ENCODE measurements around the gene ARGLU1. TPM values are rescaled to one million over a fixed set of nuclear protein-coding genes. Genes with fewer than 3 reads are reported as not detected.
A peak's percentile ranks its signal among the peaks of the same experiment; 100 is the strongest.

Gene ARGLU1, protein sequence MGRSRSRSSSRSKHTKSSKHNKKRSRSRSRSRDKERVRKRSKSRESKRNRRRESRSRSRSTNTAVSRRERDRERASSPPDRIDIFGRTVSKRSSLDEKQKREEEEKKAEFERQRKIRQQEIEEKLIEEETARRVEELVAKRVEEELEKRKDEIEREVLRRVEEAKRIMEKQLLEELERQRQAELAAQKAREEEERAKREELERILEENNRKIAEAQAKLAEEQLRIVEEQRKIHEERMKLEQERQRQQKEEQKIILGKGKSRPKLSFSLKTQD
- polyA plus RNA-seq (2013, experiment 1 of 2), result 248 TPM
- polyA plus RNA-seq (2013, experiment 2 of 2), result 251 TPM

DNA sequence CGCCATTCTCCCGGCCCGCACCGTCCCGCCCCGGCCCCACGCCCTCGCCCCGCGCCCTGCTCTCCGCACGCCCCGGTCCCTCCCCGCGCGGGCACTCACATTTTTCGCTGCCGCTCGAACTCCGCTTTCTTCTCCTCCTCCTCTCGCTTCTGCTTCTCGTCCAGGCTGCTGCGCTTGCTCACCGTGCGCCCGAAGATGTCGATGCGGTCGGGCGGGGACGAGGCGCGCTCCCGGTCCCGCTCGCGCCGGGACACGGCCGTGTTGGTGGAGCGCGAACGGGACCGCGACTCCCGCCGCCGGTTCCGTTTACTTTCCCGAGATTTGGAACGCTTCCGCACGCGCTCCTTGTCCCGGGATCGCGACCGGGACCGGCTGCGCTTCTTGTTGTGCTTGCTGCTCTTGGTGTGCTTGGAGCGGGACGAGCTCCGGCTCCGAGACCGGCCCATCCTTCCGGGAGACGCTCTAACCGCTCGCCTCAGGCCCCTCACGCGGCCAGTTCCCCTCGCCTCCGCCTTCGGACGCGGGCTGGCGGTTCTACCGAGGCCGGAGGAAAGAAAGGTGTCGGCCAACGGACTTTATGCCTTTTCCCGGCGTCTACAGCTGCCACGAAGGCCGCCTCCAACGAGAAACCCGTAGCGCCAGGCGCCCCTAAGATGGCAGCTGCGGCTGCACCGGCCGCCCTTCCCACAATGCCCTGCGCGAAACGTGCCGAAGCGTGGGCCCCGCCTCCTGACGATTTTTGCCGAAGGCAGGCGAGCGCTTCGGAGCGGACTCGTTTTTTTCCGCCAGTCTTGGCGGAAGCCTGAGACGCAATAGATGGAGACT lies at the start of gene ARGLU1:
ARGLU1 (minus strand) TSS at position 664 of the 825 bp plus-strand sequence; CDS start at position 446, 218 bp downstream.
- Histone ChIP-seq H3K4me2 (ENCODE audit: insufficient read depth, low read length, poor library complexity, severe bottlenecking) (peak within 1 kb of the TSS; percentile 46), H3K9ac (ENCODE audit: low read depth, low read length, poor library complexity) (peak within 1 kb of the TSS; percentile 99), H2BK120ac (ENCODE audit: low read depth, low read length) (peak within 1 kb of the TSS; percentile 73), H2AK5ac (ENCODE audit: low read depth, low read length) (peak within 1 kb of the TSS; percentile 94), H4K91ac (ENCODE audit: low read depth, low read length, poor library complexity) (peak within 1 kb of the TSS; percentile 41), H3K4me1 (ENCODE audit: control insufficient read depth in 2 of 2, insufficient read depth in 1 of 2, low read depth in 1 of 2, low read length in 2 of 2) (peaks cover 7 to 10% of the 10 kb centered on the region in 2 donors), H3K27me3 (ENCODE audit: control insufficient read depth in 3 of 3, insufficient read depth in 3 of 3, low read depth in 1 of 3, low read length in 3 of 3) (no peaks in the 10 kb centered on the region), H3K36me3 (replicated peaks in 1 of 2; ENCODE audit: control insufficient read depth in 2 of 2, insufficient read depth in 2 of 2, low read length in 2 of 2) (peaks cover 0 to 12% of the 10 kb centered on the region in 2 donors), H2BK12ac (ENCODE audit: low read length) (no peak within 1 kb of the TSS), H3K18ac (ENCODE audit: low read length) (peak within 1 kb of the TSS; percentile 99), H3K79me1 (ENCODE audit: low read depth, low read length) (no peaks in the 10 kb centered on the region), H3K9me3 (replicated peaks in 1 of 2; ENCODE audit: control insufficient read depth in 2 of 2, insufficient read depth in 1 of 2, low read depth in 1 of 2, low read length in 2 of 2) (peaks cover 0 to 5% of the 10 kb centered on the region in 2 donors), H4K8ac (ENCODE audit: low read depth, low read length) (no peak within 1 kb of the TSS), H3K27ac (replicated peaks; ENCODE audit: low read length) (peak within 1 kb of the TSS; percentile 78), H3K4me3 (ENCODE audit: low read length in 2 of 2) (peak within 1 kb of the TSS; percentile 93 to 99), H3K4ac (ENCODE audit: low read length) (peak within 1 kb of the TSS; percentile 77), H3K23ac (ENCODE audit: low read depth, low read length, poor library complexity) (peak within 1 kb of the TSS; percentile 76), H2BK15ac (ENCODE audit: low read length) (peak within 1 kb of the TSS; percentile 52), H3K14ac (ENCODE audit: low read length) (peak within 1 kb of the TSS; percentile 92), H2BK5ac (ENCODE audit: low read length) (peak within 1 kb of the TSS; percentile 98), H2AFZ (ENCODE audit: low read length) (peak within 1 kb of the TSS; percentile 89)
- WGBS, 2 donors (ENCODE audit: extremely low coverage in 2 of 2, insufficient read length in 2 of 2, insufficient replicate concordance in 1 of 2), result no CpG with 5 or more reads among the region's 108 CpGs
- peak; percentile 93 for DNase-seq (ENCODE audit: low spot score)

DNA sequence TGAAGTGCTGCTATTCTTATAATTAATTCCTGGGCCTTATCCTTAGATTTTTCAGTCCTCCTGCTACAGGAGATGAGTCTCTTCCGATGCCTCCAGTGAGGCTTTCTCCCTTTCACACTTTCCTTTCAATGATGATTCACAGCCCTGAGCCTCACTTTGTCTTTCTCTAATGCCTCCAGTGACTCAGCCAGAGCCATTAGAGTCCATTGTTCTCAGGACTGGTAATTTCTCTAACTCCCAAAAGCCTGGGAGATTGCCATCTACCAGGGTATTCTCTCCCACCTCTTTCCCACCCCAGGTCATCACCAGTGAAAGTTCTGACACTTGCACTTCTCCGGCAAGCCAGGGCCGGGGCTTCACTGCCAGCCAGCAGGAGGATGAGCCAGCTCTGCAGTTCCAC lies 49.6 kb upstream of the ARGLU1 start:
- Histone ChIP-seq H3K4me1 (ENCODE audit: control insufficient read depth in 2 of 2, insufficient read depth in 1 of 2, low read depth in 1 of 2, low read length in 2 of 2) (peaks cover 0 to 9% of the 10 kb centered on the region in 2 donors), H3K23ac (ENCODE audit: low read depth, low read length, poor library complexity) (no peak overlapping the region), H2BK15ac (ENCODE audit: low read length) (no peak overlapping the region), H2BK5ac (ENCODE audit: low read length) (no peak overlapping the region), H3K9me3 (replicated peaks in 1 of 2; ENCODE audit: control insufficient read depth in 2 of 2, insufficient read depth in 1 of 2, low read depth in 1 of 2, low read length in 2 of 2) (no peaks in the 10 kb centered on the region), H3K9ac (ENCODE audit: low read depth, low read length, poor library complexity) (no peak overlapping the region), H3K27ac (replicated peaks; ENCODE audit: low read length) (peak overlapping the region; percentile 3), H2BK120ac (ENCODE audit: low read depth, low read length) (no peak overlapping the region), H3K27me3 (ENCODE audit: control insufficient read depth in 3 of 3, insufficient read depth in 3 of 3, low read depth in 1 of 3, low read length in 3 of 3) (no peaks in the 10 kb centered on the region), H2BK12ac (ENCODE audit: low read length) (no peak overlapping the region), H3K14ac (ENCODE audit: low read length) (no peak overlapping the region), H4K8ac (ENCODE audit: low read depth, low read length) (no peak overlapping the region), H3K18ac (ENCODE audit: low read length) (no peak overlapping the region), H2AK5ac (ENCODE audit: low read depth, low read length) (no peak overlapping the region), H4K91ac (ENCODE audit: low read depth, low read length, poor library complexity) (no peak overlapping the region), H3K4me3 (ENCODE audit: low read length in 2 of 2) (no peak overlapping the region), H2AFZ (ENCODE audit: low read length) (peak overlapping the region; percentile 42), H3K79me1 (ENCODE audit: low read depth, low read length) (no peaks in the 10 kb centered on the region), H3K4me2 (ENCODE audit: insufficient read depth, low read length, poor library complexity, severe bottlenecking) (no peak overlapping the region), H3K36me3 (replicated peaks in 1 of 2; ENCODE audit: control insufficient read depth in 2 of 2, insufficient read depth in 2 of 2, low read length in 2 of 2) (no peaks in the 10 kb centered on the region), H3K4ac (ENCODE audit: low read length) (no peak overlapping the region)
- no CpG with 5 or more reads among the region's 3 CpGs for WGBS, 2 donors (ENCODE audit: extremely low coverage in 2 of 2, insufficient read length in 2 of 2, insufficient replicate concordance in 1 of 2)
- peak; percentile 35 for DNase-seq (ENCODE audit: low spot score)

DNA sequence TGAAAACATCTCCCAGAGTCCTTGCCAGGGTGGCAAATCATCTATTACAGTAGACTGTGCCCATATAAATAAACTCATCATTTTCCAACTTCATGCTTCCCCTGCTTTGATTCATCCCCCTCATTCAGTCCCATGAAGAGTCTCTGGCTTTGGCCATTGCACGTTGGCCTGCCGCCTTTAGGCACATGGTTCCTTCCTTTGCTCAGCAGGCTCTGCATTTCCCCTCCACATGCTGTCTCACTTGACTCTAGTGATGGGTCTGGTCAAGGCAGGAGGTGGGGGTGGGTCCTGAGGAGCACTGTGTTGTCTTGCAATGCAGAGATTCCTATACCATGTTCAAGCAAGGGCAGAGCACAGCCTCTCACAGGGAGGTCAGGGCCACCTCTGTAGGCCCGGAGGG lies 48.8 kb upstream of the ARGLU1 start:
- H2AK5ac ChIP-seq (ENCODE audit: low read depth, low read length), result peak overlapping the region; percentile 2
- no peak overlapping the region for H3K4ac ChIP-seq (ENCODE audit: low read length)
- no peak overlapping the region for H2AFZ ChIP-seq (ENCODE audit: low read length)
- no peak overlapping the region for H3K18ac ChIP-seq (ENCODE audit: low read length)
- peak overlapping the region; percentile 33 for H2BK120ac ChIP-seq (ENCODE audit: low read depth, low read length)
- no peak overlapping the region for H2BK5ac ChIP-seq (ENCODE audit: low read length)
- no CpG with 5 or more reads among the region's 3 CpGs for WGBS, 2 donors (ENCODE audit: extremely low coverage in 2 of 2, insufficient read length in 2 of 2, insufficient replicate concordance in 1 of 2)
- DNase-seq (ENCODE audit: low spot score), result no peak
- no peak overlapping the region for H3K4me3 ChIP-seq (ENCODE audit: low read length in 2 of 2)
- H3K23ac ChIP-seq (ENCODE audit: low read depth, low read length, poor library complexity), result no peak overlapping the region
- H3K79me1 ChIP-seq (ENCODE audit: low read depth, low read length), result no peaks in the 10 kb centered on the region
- H3K27ac ChIP-seq (replicated peaks; ENCODE audit: low read length), result no peak overlapping the region
- no peak overlapping the region for H3K9ac ChIP-seq (ENCODE audit: low read depth, low read length, poor library complexity)
- H2BK15ac ChIP-seq (ENCODE audit: low read length), result no peak overlapping the region
- H2BK12ac ChIP-seq (ENCODE audit: low read length), result no peak overlapping the region
- H3K14ac ChIP-seq (ENCODE audit: low read length), result no peak overlapping the region
- H3K9me3 ChIP-seq (replicated peaks in 1 of 2; ENCODE audit: control insufficient read depth in 2 of 2, insufficient read depth in 1 of 2, low read depth in 1 of 2, low read length in 2 of 2), result no peaks in the 10 kb centered on the region
- no peak overlapping the region for H3K4me2 ChIP-seq (ENCODE audit: insufficient read depth, low read length, poor library complexity, severe bottlenecking)
- H3K36me3 ChIP-seq (replicated peaks in 1 of 2; ENCODE audit: control insufficient read depth in 2 of 2, insufficient read depth in 2 of 2, low read length in 2 of 2), result no peaks in the 10 kb centered on the region
- no peak overlapping the region for H4K91ac ChIP-seq (ENCODE audit: low read depth, low read length, poor library complexity)
- H3K27me3 ChIP-seq (ENCODE audit: control insufficient read depth in 3 of 3, insufficient read depth in 3 of 3, low read depth in 1 of 3, low read length in 3 of 3), result no peaks in the 10 kb centered on the region
- peaks cover 0 to 9% of the 10 kb centered on the region in 2 donors for H3K4me1 ChIP-seq (ENCODE audit: control insufficient read depth in 2 of 2, insufficient read depth in 1 of 2, low read depth in 1 of 2, low read length in 2 of 2)
- no peak overlapping the region for H4K8ac ChIP-seq (ENCODE audit: low read depth, low read length)

DNA sequence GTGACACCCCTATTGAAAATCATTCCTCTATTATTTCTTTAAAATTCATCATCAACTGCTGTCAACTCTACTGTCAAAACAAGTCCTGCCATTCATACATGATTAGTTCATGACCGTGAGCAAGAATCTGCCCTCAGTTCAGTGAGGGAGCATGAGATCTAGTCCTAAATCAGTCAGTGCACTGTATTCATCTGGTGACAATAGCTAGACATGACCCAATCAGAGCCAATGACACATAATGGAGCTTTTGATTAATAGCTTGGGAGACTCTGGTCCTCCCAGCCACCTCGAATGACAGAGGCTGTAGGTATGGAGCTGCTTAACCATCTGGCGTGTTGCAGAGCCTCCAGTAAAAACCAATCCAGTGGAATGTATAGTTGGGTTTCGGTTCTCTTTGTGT lies 46.9 kb upstream of the ARGLU1 start:
- no CpG with 5 or more reads among the region's 4 CpGs for WGBS, 2 donors (ENCODE audit: extremely low coverage in 2 of 2, insufficient read length in 2 of 2, insufficient replicate concordance in 1 of 2)
- no peak overlapping the region for H3K27ac ChIP-seq (replicated peaks; ENCODE audit: low read length)
- H3K27me3 ChIP-seq (ENCODE audit: control insufficient read depth in 3 of 3, insufficient read depth in 3 of 3, low read depth in 1 of 3, low read length in 3 of 3), result no peaks in the 10 kb centered on the region
- no peak overlapping the region for H3K23ac ChIP-seq (ENCODE audit: low read depth, low read length, poor library complexity)
- H3K4me1 ChIP-seq (ENCODE audit: control insufficient read depth in 2 of 2, insufficient read depth in 1 of 2, low read depth in 1 of 2, low read length in 2 of 2), result peaks cover 0 to 9% of the 10 kb centered on the region in 2 donors
- no peak overlapping the region for H3K18ac ChIP-seq (ENCODE audit: low read length)
- H3K36me3 ChIP-seq (replicated peaks in 1 of 2; ENCODE audit: control insufficient read depth in 2 of 2, insufficient read depth in 2 of 2, low read length in 2 of 2), result no peaks in the 10 kb centered on the region
- H2BK120ac ChIP-seq (ENCODE audit: low read depth, low read length), result no peak overlapping the region
- H3K4me3 ChIP-seq (ENCODE audit: low read length in 2 of 2), result no peak overlapping the region
- H2AFZ ChIP-seq (ENCODE audit: low read length), result no peak overlapping the region
- no peak overlapping the region for H4K91ac ChIP-seq (ENCODE audit: low read depth, low read length, poor library complexity)
- no peak overlapping the region for H2BK15ac ChIP-seq (ENCODE audit: low read length)
- H2BK5ac ChIP-seq (ENCODE audit: low read length), result no peak overlapping the region
- no peak for DNase-seq (ENCODE audit: low spot score)
- no peak overlapping the region for H4K8ac ChIP-seq (ENCODE audit: low read depth, low read length)
- H2BK12ac ChIP-seq (ENCODE audit: low read length), result no peak overlapping the region
- no peak overlapping the region for H2AK5ac ChIP-seq (ENCODE audit: low read depth, low read length)
- H3K4ac ChIP-seq (ENCODE audit: low read length), result no peak overlapping the region
- H3K9me3 ChIP-seq (replicated peaks in 1 of 2; ENCODE audit: control insufficient read depth in 2 of 2, insufficient read depth in 1 of 2, low read depth in 1 of 2, low read length in 2 of 2), result no peaks in the 10 kb centered on the region
- H3K79me1 ChIP-seq (ENCODE audit: low read depth, low read length), result no peaks in the 10 kb centered on the region
- H3K14ac ChIP-seq (ENCODE audit: low read length), result no peak overlapping the region
- no peak overlapping the region for H3K9ac ChIP-seq (ENCODE audit: low read depth, low read length, poor library complexity)
- no peak overlapping the region for H3K4me2 ChIP-seq (ENCODE audit: insufficient read depth, low read length, poor library complexity, severe bottlenecking)
